ENCODE measurements around the gene MUSK.
A peak's percentile ranks its signal among the peaks of the same experiment; 100 is the strongest.

MUSK gene

GRCh38 chr9:110626101-110626829 lies 42.3 kb upstream of the MUSK start:
- Histone ChIP-seq H3K4me3 (replicated peaks; ENCODE audit: low read depth, low read length) (no peak overlapping the region), H3K36me3 (ENCODE audit: control insufficient read depth, insufficient read depth, low read length) (no peaks in the 10 kb centered on the region), H3K27me3 (replicated peaks; ENCODE audit: control insufficient read depth, insufficient read depth, low read length) (no peaks in the 10 kb centered on the region)
- peak; percentile 30 for DNase-seq (ENCODE audit: extremely low read depth, insufficient read length)
- TF ChIP-seq CTCF (IDR thresholded peaks at IDR 0.05; ENCODE audit: insufficient read depth, low read length, poor library complexity, severe bottlenecking), result no peak

GRCh38 chr9:110635589-110635988 lies 33.0 kb upstream of the MUSK start:
- Histone ChIP-seq H3K36me3 (ENCODE audit: control insufficient read depth, insufficient read depth, low read length) (no peaks in the 10 kb centered on the region), H3K27me3 (replicated peaks; ENCODE audit: control insufficient read depth, insufficient read depth, low read length) (no peaks in the 10 kb centered on the region), H3K4me3 (replicated peaks; ENCODE audit: low read depth, low read length) (no peak overlapping the region)
- no peak for TF ChIP-seq CTCF (IDR thresholded peaks at IDR 0.05; ENCODE audit: insufficient read depth, low read length, poor library complexity, severe bottlenecking)
- no peak for DNase-seq (ENCODE audit: extremely low read depth, insufficient read length)

- TF ChIP-seq CTCF (IDR thresholded peaks at IDR 0.05; ENCODE audit: insufficient read depth, low read length, poor library complexity, severe bottlenecking), result peak; percentile 19
- Histone ChIP-seq H3K36me3 (ENCODE audit: control insufficient read depth, insufficient read depth, low read length) (no peaks in the 10 kb centered on the region), H3K4me3 (replicated peaks; ENCODE audit: low read depth, low read length) (no peak overlapping the region), H3K27me3 (replicated peaks; ENCODE audit: control insufficient read depth, insufficient read depth, low read length) (no peaks in the 10 kb centered on the region)
- no peak for DNase-seq (ENCODE audit: extremely low read depth, insufficient read length)
These were observed 30.1 kb upstream of the MUSK start for GRCh38 chr9:110638381-110638954.

- Histone ChIP-seq H3K27me3 (replicated peaks; ENCODE audit: control insufficient read depth, insufficient read depth, low read length) (no peaks in the 10 kb centered on the region), H3K4me3 (replicated peaks; ENCODE audit: low read depth, low read length) (no peak overlapping the region), H3K36me3 (ENCODE audit: control insufficient read depth, insufficient read depth, low read length) (no peaks in the 10 kb centered on the region)
- TF ChIP-seq CTCF (IDR thresholded peaks at IDR 0.05; ENCODE audit: insufficient read depth, low read length, poor library complexity, severe bottlenecking), result no peak
- DNase-seq (ENCODE audit: extremely low read depth, insufficient read length), result no peak
These were observed 27.9 kb upstream of the MUSK start for GRCh38 chr9:110640736-110641135.

GRCh38 chr9:110641293-110641692 lies 27.3 kb upstream of the MUSK start:
- Histone ChIP-seq H3K36me3 (ENCODE audit: control insufficient read depth, insufficient read depth, low read length) (no peaks in the 10 kb centered on the region), H3K4me3 (replicated peaks; ENCODE audit: low read depth, low read length) (no peak overlapping the region), H3K27me3 (replicated peaks; ENCODE audit: control insufficient read depth, insufficient read depth, low read length) (no peaks in the 10 kb centered on the region)
- DNase-seq (ENCODE audit: extremely low read depth, insufficient read length), result no peak
- TF ChIP-seq CTCF (IDR thresholded peaks at IDR 0.05; ENCODE audit: insufficient read depth, low read length, poor library complexity, severe bottlenecking), result no peak
